Hematopoietic multipotent progenitor cell treated with erythropoietin and hydrocortisone succinate and interleukin-3 and kit ligand, for 15 days (in vitro differentiated cells): Measurements from ENCODE around the gene PRRG3.

ENCODE experiments used
- DNase-seq: peaks from one replicate; pipeline ENCODE4 v3.0.0-alpha.2; 2015; ENCODE audit warnings: low spot score

Gene PRRG3

DNA sequence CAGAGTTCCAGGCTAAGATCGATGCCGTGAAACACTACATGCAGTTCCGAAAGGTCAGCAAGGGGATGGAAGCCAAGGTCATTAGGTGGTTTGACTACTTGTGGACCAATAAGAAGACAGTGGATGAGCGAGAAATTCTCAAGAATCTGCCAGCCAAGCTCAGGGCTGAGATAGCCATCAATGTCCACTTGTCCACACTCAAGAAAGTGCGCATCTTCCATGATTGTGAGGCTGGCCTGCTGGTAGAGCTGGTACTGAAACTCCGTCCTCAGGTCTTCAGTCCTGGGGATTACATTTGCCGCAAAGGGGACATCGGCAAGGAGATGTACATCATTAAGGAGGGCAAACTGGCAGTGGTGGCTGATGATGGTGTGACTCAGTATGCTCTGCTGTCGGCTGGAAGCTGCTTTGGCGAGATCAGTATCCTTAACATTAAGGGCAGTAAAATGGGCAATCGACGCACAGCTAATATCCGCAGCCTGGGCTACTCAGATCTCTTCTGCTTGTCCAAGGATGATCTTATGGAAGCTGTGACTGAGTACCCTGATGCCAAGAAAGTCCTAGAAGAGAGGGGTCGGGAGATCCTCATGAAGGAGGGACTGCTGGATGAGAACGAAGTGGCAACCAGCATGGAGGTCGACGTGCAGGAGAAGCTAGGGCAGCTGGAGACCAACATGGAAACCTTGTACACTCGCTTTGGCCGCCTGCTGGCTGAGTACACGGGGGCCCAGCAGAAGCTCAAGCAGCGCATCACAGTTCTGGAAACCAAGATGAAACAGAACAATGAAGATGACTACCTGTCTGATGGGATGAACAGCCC, 48.6 kb downstream of the PRRG3 start:
- DNase-seq = no peak

DNA sequence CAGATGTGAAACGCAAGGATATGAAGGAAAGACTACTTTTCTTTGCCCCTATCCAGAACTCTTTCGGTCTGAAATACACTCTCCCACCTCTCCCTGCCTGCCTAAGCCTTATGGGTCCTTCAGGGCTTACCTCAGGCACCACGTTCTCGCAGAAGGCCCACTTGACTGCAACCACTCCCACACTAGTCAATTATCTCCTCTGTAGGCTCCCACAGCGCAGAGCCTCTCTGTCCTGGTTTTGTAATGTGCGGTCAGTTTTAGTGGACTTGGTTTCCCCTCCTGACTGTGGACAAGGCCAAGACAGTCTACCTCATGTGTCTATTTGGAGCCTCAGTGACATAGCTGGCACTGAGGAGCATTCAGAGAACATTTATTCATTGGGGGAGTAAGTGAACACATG, 50.4 kb downstream of the PRRG3 start:
- DNase-seq = no peak

DNA sequence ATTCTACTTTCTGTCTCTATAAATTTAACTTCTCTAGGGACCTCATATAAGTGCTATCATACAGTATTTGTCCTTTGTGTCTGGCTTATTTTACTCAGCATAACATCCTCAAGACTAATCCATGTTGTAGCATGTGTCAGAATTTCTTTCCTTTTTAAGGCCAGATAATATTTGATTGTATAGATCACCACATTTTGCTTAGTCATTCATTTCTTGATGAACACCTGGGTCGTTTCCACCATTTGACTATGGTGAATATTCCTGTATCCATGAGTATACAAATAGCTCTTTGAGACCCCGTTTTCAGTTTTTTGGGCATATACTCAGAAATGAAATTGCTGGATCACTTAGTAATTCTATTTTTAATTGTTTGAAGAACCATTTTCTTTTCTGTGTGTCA, 51.2 kb downstream of the PRRG3 start:
- DNase-seq = no peak

DNA sequence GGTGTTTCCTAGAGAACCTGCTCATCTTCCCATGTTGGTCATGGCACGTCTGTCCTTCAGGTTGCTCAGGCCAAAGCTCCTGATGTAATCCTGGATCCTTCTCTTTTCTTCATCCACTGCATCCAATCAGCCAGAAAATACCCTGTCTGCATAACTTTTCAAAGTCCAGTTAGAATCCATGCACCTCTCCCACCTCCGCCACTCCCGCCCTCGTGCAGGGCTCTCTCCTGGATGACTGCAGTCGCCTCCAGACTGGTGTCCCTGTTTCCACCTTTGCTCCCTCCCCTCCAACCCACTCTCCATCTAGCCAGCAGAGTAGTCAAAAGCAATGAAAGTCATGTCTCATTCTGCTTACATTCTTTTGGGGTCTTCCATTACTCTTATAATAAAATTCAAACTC, 55.3 kb downstream of the PRRG3 start:
- no peak for DNase-seq

DNA sequence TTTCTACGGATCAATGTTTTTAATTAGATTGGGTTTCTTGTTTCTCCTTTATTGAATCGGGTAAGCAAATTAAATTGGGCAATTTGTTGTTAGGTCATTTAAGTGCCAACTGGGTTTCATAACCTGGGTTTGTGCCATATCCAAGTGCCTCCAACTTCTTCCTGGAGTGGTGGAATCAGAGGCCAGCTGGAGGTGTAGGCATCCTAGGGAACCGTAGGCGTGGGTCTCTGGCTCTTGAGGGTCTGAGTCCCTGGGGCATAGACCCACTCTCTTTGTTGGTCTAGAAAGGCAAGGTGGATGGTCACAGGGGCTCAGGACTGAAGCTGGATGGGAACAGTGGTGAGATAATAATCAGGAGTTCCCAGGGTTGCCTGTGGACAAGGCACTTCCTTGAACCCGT, 57.6 kb downstream of the PRRG3 start:
- no peak for DNase-seq

DNA sequence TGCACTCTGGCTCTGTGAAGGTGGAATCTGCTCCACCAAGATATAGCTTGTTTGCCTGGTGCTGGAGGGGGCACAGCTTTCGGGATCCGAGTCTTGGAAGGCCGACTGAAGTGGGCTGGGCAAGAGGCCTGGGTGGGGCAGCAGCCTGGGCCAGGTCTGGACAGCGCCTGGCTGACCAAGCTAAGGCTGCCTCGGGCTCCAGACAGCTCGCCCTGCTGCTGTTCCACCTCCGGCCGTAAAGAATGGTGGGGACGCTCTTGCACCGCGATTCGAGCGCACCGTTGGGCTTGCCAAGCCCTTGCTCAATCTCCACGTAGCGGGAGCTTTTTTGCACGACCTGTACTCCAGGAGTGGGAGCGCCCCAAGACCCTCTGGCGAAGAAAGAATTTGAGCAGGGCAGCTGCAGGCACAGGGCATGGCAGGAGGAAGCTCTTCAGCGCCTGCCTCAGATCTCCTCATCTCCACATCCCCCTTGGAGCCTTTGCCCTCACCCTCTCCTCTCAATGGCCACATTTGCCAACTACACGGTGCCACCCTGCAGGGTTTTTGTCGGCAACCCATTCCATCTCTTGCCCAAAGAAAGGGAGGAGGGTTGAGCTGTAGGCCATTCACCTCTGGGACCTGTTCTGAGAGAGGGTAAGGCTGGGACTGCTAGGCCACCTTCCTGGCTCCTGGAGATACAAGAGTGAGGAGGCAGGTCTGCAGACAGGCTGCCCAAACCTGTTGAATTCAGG, 58.2 kb downstream of the PRRG3 start:
- no peak for DNase-seq

DNA sequence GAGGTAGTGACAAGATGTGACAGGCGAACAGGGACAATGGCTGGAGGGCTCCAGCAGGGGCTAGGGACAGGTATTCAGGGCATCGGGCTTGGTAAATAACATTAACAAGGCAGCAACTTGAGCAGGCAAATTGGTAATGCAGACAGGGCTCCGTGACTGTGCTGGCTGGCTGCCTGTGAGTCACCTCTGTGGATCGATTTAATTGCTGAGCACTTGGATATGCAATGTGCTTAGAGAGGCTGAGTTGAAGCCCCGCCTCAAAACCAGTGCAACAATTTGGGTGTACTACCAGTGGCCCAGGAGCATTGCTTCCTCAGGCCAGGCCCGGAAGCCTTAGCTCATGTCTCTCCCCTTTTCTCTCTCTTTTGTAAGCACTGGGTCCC, 58.8 kb downstream of the PRRG3 start:
- DNase-seq = no peak

DNA sequence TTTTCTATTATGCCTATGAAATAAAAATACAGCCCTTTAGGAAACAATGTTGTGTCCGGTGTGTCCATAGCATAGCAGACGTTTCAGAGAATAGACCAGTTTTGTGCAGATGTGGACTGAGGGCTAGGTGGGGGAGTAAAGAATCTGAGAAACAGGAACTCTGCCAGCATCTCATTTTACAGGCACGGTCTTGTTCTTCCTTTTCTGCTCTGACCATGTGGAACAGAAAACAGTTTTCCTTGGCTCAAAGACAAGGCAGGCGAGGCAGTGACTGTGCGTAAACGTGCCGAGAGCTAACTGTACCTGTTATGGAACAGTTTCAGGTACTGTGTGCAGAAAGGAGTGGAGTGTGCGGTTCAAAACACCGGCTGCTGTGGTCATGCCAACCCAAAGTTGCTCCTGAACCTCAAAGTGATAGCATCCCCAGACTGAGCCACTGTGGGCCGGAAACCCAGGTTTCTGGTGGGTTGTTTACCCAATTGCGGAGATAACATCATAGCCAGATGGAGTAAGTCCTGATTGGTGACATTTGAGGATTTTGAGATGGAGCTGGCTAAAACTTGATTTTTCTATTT, 59.5 kb downstream of the PRRG3 start:
- no peak for DNase-seq
